ENCODE measurements around the gene HELQ. TPM values are rescaled to one million over a fixed set of nuclear protein-coding genes. Genes with fewer than 3 reads are reported as not detected.
"Not testable (repeated sequence)": the region's sequence is repeated elsewhere in the genome, so short reads cannot be mapped to it uniquely, and the experiment has no call there.

HELQ gene
- total and polyA plus RNA-seq, 2 donors (not counting 1 experiment from before 2014, with no cell fraction given): 12.0 to 14.4 TPM

DNA sequence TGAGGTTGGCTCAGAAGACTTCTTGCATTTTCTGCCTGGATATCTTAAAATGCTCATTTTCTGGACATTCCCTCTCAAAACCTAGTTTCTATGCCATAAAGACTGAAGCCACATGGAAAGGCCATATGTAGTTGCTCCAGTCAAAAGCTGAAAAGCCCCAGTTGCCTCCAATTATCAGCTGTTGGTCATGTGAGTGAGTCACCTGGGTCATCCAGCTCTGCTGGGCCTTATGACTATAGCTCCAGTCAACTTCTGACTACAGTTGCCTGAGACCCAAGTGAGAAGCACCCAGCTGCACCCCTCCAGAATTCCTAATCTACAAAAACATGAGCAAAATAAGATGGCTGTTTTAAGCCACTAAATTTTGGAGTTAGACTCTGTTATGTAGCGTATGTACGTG lies 41.9 kb downstream of the HELQ start:
- Histone ChIP-seq H3K9ac (ENCODE audit: insufficient read depth, low read length) (no peak overlapping the region), H3K4me3 (replicated peaks in 1 of 4; ENCODE audit: control extremely low read depth in 1 of 4, insufficient read depth in 1 of 4, low read depth in 3 of 4, low read length in 4 of 4) (no peak overlapping the region), H3K79me2 (ENCODE audit: control insufficient read depth, insufficient read depth, low read length) (no peaks in the 10 kb centered on the region), H2AFZ (ENCODE audit: low read length) (no peak overlapping the region), H3K9me3 (ENCODE audit: control insufficient read depth, insufficient read depth, low read depth, low read length) (no peaks in the 10 kb centered on the region), H3K27ac (ENCODE audit: insufficient read depth, low read length) (no peak overlapping the region), H4K20me1 (ENCODE audit: control insufficient read depth, extremely low read depth, insufficient read depth, low read length) (no peaks in the 10 kb centered on the region), H3K27me3 (ENCODE audit: control insufficient read depth, insufficient read depth, low read length) (no peaks in the 10 kb centered on the region), H3K4me1 (ENCODE audit: control insufficient read depth, extremely low read depth, insufficient read depth, low read length) (no peaks in the 10 kb centered on the region), H3K36me3 (ENCODE audit: control insufficient read depth, insufficient read depth, low read length) (no peaks in the 10 kb centered on the region), H3K4me2 (ENCODE audit: extremely low read depth, insufficient read depth, low read length) (no peak overlapping the region)
- peak in 1 of 2 donors; percentile 6 for DNase-seq (ENCODE audit: low read depth in 2 of 2)
- TF ChIP-seq EZH2 (IDR thresholded peaks at IDR 0.05; ENCODE audit: low read length, missing control alignments): no peak
- TF ChIP-seq, protein P1, sequence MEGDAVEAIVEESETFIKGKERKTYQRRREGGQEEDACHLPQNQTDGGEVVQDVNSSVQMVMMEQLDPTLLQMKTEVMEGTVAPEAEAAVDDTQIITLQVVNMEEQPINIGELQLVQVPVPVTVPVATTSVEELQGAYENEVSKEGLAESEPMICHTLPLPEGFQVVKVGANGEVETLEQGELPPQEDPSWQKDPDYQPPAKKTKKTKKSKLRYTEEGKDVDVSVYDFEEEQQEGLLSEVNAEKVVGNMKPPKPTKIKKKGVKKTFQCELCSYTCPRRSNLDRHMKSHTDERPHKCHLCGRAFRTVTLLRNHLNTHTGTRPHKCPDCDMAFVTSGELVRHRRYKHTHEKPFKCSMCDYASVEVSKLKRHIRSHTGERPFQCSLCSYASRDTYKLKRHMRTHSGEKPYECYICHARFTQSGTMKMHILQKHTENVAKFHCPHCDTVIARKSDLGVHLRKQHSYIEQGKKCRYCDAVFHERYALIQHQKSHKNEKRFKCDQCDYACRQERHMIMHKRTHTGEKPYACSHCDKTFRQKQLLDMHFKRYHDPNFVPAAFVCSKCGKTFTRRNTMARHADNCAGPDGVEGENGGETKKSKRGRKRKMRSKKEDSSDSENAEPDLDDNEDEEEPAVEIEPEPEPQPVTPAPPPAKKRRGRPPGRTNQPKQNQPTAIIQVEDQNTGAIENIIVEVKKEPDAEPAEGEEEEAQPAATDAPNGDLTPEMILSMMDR (conservative IDR thresholded peaks at IDR 0.05 in 1 of 2, IDR thresholded peaks at IDR 0.05 in 1 of 2; ENCODE audit: low read depth in 1 of 2, low read length in 2 of 2): no peak

DNA sequence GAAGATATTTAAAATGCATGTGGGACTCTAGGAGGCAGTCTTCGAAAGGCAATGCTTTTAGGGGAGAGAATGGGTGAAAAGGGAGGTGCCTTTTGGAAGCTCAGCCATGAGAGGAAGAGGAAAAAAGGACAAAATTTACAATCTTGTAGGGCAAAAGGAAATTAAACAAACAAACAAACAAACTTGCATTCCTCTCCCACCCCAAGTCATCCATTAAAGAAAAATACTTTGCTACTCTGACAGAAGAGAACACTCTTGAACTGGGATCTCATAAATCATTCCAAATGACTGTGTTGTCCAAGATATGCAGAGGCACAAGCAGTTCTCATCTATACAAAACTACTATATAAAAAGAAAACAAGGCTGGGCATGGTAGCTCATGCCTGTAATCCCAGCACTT lies 46.7 kb downstream of the HELQ start:
- no peaks in the 10 kb centered on the region for H3K79me2 ChIP-seq (ENCODE audit: control insufficient read depth, insufficient read depth, low read length)
- H3K27me3 ChIP-seq (ENCODE audit: control insufficient read depth, insufficient read depth, low read length): no peaks in the 10 kb centered on the region
- TF ChIP-seq EZH2 (IDR thresholded peaks at IDR 0.05; ENCODE audit: low read length, missing control alignments): no peak
- TF ChIP-seq, protein P1 (conservative IDR thresholded peaks at IDR 0.05 in 1 of 2, IDR thresholded peaks at IDR 0.05 in 1 of 2; ENCODE audit: low read depth in 1 of 2, low read length in 2 of 2): no peak
- no peaks in the 10 kb centered on the region for H3K36me3 ChIP-seq (ENCODE audit: control insufficient read depth, insufficient read depth, low read length)
- H3K4me1 ChIP-seq (ENCODE audit: control insufficient read depth, extremely low read depth, insufficient read depth, low read length): no peaks in the 10 kb centered on the region
- no peak overlapping the region for H2AFZ ChIP-seq (ENCODE audit: low read length)
- H3K27ac ChIP-seq (ENCODE audit: insufficient read depth, low read length): no peak overlapping the region
- H3K4me3 ChIP-seq (replicated peaks in 1 of 4; ENCODE audit: control extremely low read depth in 1 of 4, insufficient read depth in 1 of 4, low read depth in 3 of 4, low read length in 4 of 4): no peak overlapping the region
- H3K4me2 ChIP-seq (ENCODE audit: extremely low read depth, insufficient read depth, low read length): no peak overlapping the region
- no peaks in the 10 kb centered on the region for H3K9me3 ChIP-seq (ENCODE audit: control insufficient read depth, insufficient read depth, low read depth, low read length)
- no peaks in the 10 kb centered on the region for H4K20me1 ChIP-seq (ENCODE audit: control insufficient read depth, extremely low read depth, insufficient read depth, low read length)
- H3K9ac ChIP-seq (ENCODE audit: insufficient read depth, low read length): no peak overlapping the region
- DNase-seq (ENCODE audit: low read depth in 2 of 2): no peak

DNA sequence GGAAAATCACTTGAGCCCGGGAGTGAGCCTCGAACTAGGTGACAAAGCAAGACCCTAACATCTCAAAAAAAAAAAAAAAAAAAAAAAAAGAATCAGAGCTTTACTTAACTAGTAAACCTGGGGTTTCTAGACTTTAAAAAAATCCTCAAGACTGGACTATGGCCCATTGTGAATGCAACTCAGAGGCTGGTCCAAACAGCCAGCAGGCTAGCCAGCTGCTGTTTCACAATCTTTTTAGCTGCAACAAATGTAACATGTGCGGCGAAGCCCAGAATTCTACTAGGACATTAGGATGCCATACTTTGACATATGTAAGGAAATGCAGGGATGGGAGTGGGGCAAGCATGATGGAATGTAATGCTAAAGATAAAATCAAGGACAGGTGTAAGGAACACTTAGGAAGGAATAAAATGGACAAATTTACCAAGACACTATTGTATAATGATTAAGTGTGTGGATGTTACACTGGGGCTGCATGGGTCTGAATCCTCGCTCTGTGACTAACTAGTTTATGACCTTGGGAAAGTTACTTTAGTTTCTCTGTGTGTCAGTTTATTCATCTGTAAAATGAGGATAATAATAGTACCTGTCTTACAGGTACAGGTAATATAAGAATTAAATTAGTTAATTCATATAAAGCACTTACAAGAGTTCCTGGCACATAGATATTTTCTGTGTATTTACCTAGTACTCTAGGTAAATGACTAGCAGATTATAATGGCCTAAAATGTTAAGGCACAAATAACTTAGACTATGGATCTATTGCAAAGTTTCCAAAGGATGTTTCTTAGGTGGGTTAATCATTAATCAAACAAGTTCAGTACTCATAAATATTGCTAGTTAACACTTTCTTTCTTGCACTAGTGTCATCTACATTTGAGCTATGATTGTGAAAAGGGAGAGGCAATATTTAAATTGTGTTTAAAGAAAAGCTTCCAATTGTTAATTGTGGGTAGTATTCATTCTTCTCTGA lies 49.5 kb downstream of the HELQ start:
- H3K9ac ChIP-seq (ENCODE audit: insufficient read depth, low read length): no peak overlapping the region
- H3K9me3 ChIP-seq (ENCODE audit: control insufficient read depth, insufficient read depth, low read depth, low read length): no peaks in the 10 kb centered on the region
- H4K20me1 ChIP-seq (ENCODE audit: control insufficient read depth, extremely low read depth, insufficient read depth, low read length): no peaks in the 10 kb centered on the region
- H3K27me3 ChIP-seq (ENCODE audit: control insufficient read depth, insufficient read depth, low read length): no peaks in the 10 kb centered on the region
- H3K79me2 ChIP-seq (ENCODE audit: control insufficient read depth, insufficient read depth, low read length): no peaks in the 10 kb centered on the region
- DNase-seq (ENCODE audit: low read depth in 2 of 2): peak in 1 of 2 donors; percentile 4
- no peak overlapping the region for H2AFZ ChIP-seq (ENCODE audit: low read length)
- H3K4me2 ChIP-seq (ENCODE audit: extremely low read depth, insufficient read depth, low read length): no peak overlapping the region
- H3K4me1 ChIP-seq (ENCODE audit: control insufficient read depth, extremely low read depth, insufficient read depth, low read length): no peaks in the 10 kb centered on the region
- H3K4me3 ChIP-seq (replicated peaks in 1 of 4; ENCODE audit: control extremely low read depth in 1 of 4, insufficient read depth in 1 of 4, low read depth in 3 of 4, low read length in 4 of 4): no peak overlapping the region
- no peak for TF ChIP-seq EZH2 (IDR thresholded peaks at IDR 0.05; ENCODE audit: low read length, missing control alignments)
- TF ChIP-seq, protein P1 (conservative IDR thresholded peaks at IDR 0.05 in 1 of 2, IDR thresholded peaks at IDR 0.05 in 1 of 2; ENCODE audit: low read depth in 1 of 2, low read length in 2 of 2): no peak
- no peaks in the 10 kb centered on the region for H3K36me3 ChIP-seq (ENCODE audit: control insufficient read depth, insufficient read depth, low read length)
- H3K27ac ChIP-seq (ENCODE audit: insufficient read depth, low read length): no peak overlapping the region

DNA sequence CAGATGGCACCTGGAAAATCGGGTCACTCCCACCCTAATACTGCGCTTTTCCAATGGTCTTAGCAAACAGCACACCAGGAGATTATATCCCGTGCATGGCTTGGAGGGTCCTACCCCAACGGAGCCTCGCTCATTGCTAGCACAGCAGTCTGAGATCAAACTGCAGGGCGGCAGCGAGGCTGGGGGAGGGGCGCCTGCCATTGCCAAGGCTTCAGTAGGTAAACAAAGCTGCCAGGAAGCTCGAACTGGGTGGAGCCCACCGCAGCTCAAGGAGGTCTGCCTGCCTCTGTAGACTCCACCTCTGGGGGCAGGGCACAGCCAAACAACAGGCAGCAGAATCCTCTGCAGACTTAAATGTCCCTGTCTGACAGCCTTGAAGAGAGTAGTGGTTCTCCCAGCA lies 57.5 kb downstream of the HELQ start:
- not testable (repeated sequence) for H3K27me3 ChIP-seq (ENCODE audit: control insufficient read depth, insufficient read depth, low read length); H4K20me1 ChIP-seq (ENCODE audit: control insufficient read depth, extremely low read depth, insufficient read depth, low read length); H3K4me2 ChIP-seq (ENCODE audit: extremely low read depth, insufficient read depth, low read length); H3K27ac ChIP-seq (ENCODE audit: insufficient read depth, low read length); DNase-seq (ENCODE audit: low read depth in 2 of 2); H2AFZ ChIP-seq (ENCODE audit: low read length); H3K4me3 ChIP-seq (replicated peaks in 1 of 4; ENCODE audit: control extremely low read depth in 1 of 4, insufficient read depth in 1 of 4, low read depth in 3 of 4, low read length in 4 of 4); H3K4me1 ChIP-seq (ENCODE audit: control insufficient read depth, extremely low read depth, insufficient read depth, low read length); H3K79me2 ChIP-seq (ENCODE audit: control insufficient read depth, insufficient read depth, low read length); H3K9ac ChIP-seq (ENCODE audit: insufficient read depth, low read length); H3K9me3 ChIP-seq (ENCODE audit: control insufficient read depth, insufficient read depth, low read depth, low read length); H3K36me3 ChIP-seq (ENCODE audit: control insufficient read depth, insufficient read depth, low read length)

Measured in fibroblast of lung (primary cell).